HepG2 (cell line): ENCODE results near the gene NEK6. TPM values are rescaled to one million over a fixed set of nuclear protein-coding genes. Genes with fewer than 3 reads are reported as not detected.

ENCODE experiments used
- CHCHD3 ChIP-seq: sonication (generic); formaldehyde crosslinking; IDR thresholded peaks from 2 replicates; pipeline ENCODE4 v1.8.0; 2022; ENCODE audit warnings: mild to moderate bottlenecking, missing genetic modification reagents, moderate library complexity
- EZH2 ChIP-seq: conservative IDR thresholded peaks from 2 replicates; pipeline ENCODE4 v1.6.1; 2012; ENCODE audit warnings: mild to moderate bottlenecking, low read depth, low read length, moderate library complexity
- FOXP1 ChIP-seq, 2 experiments: fragments of 450-650 bp in 1 of 2; IDR thresholded peaks; 2 replicates each; pipeline ENCODE4 v1.6.1; 2017 to 2018; ENCODE audit warnings: antibody characterized with exemption in 1 of 2
- GABPA ChIP-seq, 2 experiments: IDR thresholded peaks; 2 replicates each; pipeline ENCODE4 v1.6.1; 2011 to 2016; ENCODE audit warnings: low read depth in 2 of 2, low read length in 1 of 2, missing biosample characterization in 1 of 2, missing genetic modification characterization in 1 of 2
- GLMP ChIP-seq: sonication (generic); formaldehyde crosslinking; IDR thresholded peaks from 2 replicates; pipeline ENCODE4 v1.9.0; 2021; ENCODE audit warnings: missing genetic modification reagents, mild to moderate bottlenecking, borderline replicate concordance
- GMEB1 ChIP-seq: sonication (generic); formaldehyde crosslinking; IDR thresholded peaks from 2 replicates; pipeline ENCODE4 v1.5.1; 2020; ENCODE audit warnings: missing genetic modification reagents, mild to moderate bottlenecking, borderline replicate concordance
- HES4 ChIP-seq: sonication (generic); formaldehyde crosslinking; IDR thresholded peaks from 2 replicates; pipeline ENCODE4 v1.9.0; 2021; ENCODE audit warnings: mild to moderate bottlenecking, missing genetic modification reagents, borderline replicate concordance
- HOXA3 ChIP-seq: sonication (generic); formaldehyde crosslinking; IDR thresholded peaks from 2 replicates; pipeline ENCODE4 v1.5.0; 2020; ENCODE audit warnings: missing genetic modification reagents
- KLF13 ChIP-seq: sonication (generic); formaldehyde crosslinking; IDR thresholded peaks from 2 replicates; pipeline ENCODE4 v1.4.0; 2020; ENCODE audit warnings: mild to moderate bottlenecking, missing genetic modification reagents
- REPIN1 ChIP-seq: sonication (generic); formaldehyde crosslinking; IDR thresholded peaks from 2 replicates; pipeline ENCODE4 v1.8.0; 2022; ENCODE audit warnings: missing genetic modification reagents, low read depth, mild to moderate bottlenecking, borderline replicate concordance
- SKI ChIP-seq: fragments of 450-650 bp; IDR thresholded peaks from one replicate; pipeline ENCODE4 v1.6.1; 2018; ENCODE audit warnings: mild to moderate bottlenecking; ENCODE audit not compliant: partially characterized antibody
- SP5 ChIP-seq: IDR thresholded peaks from 2 replicates; pipeline ENCODE4 v1.6.1; 2016; ENCODE audit warnings: low read depth, borderline replicate concordance
- ZNF256 ChIP-seq: sonication (generic); formaldehyde crosslinking; conservative IDR thresholded peaks from 2 replicates; pipeline ENCODE4 v1.4.0; 2020; ENCODE audit warnings: missing genetic modification reagents
- ZNF446 ChIP-seq: sonication (generic); formaldehyde crosslinking; IDR thresholded peaks from 2 replicates; pipeline ENCODE4 v1.5.0; 2020; ENCODE audit warnings: mild to moderate bottlenecking, missing genetic modification reagents
- ZNF558 ChIP-seq: sonication (generic); formaldehyde crosslinking; IDR thresholded peaks from 2 replicates; pipeline ENCODE4 v1.9.0; 2022; ENCODE audit warnings: mild to moderate bottlenecking, missing genetic modification reagents, borderline replicate concordance
- ZNF670 ChIP-seq: sonication (generic); formaldehyde crosslinking; IDR thresholded peaks from 2 replicates; pipeline ENCODE4 v1.8.0; 2022; ENCODE audit warnings: mild to moderate bottlenecking, missing genetic modification reagents, borderline replicate concordance
- polyA plus RNA-seq, 8 experiments: library from polyadenylated mRNA; depleted of rRNA in 3 of 8; stranded (reverse) in 7 of 8; unstranded in 1 of 8; fragments of >200 nt; fragmentation: Illumina TruSeq in 4 of 8; extraction: Trizol in 4 of 8; gene quantifications; 2 replicates each; pipeline versions ENCODE4 v1.2.1 to v1.2.3, GENCODE V29; 2011 to 2016; ENCODE audit warnings: low read depth in 4 of 8, missing spikeins in 1 of 8, mixed read lengths in 1 of 8; ENCODE audit not compliant: insufficient read depth in 1 of 8
- total RNA-seq, 5 experiments: library from RNA; depleted of rRNA; stranded (reverse); fragments of >200 nt; fragmentation: Illumina TruSeq; extraction: Trizol; gene quantifications; 2 replicates each; pipeline ENCODE4 v1.2.3, GENCODE V29; 2016; ENCODE audit warnings: low read depth in 1 of 5
- TF ChIP-seq, protein P1 (sequence below): sonication (generic); formaldehyde crosslinking; IDR thresholded peaks from 2 replicates; pipeline ENCODE4 v1.8.0; 2022; ENCODE audit warnings: low read depth, missing genetic modification reagents
- TF ChIP-seq, protein P2 (sequence below): IDR thresholded peaks from 2 replicates; pipeline ENCODE4 v1.6.1; 2016; ENCODE audit warnings: low read depth, control low read depth
- TF ChIP-seq, protein P3 (sequence below): sonication (generic); formaldehyde crosslinking; IDR thresholded peaks from 2 replicates; pipeline ENCODE4 v1.5.0; 2020; ENCODE audit warnings: missing genetic modification reagents
- TF ChIP-seq, protein P4 (sequence below): sonication (generic); formaldehyde crosslinking; IDR thresholded peaks from 2 replicates; pipeline ENCODE4 v1.8.1; 2023; ENCODE audit warnings: mild to moderate bottlenecking, moderate library complexity, missing genetic modification reagents

Gene NEK6
- total and polyA plus RNA-seq, 2 of the 13 experiments (the other 11 are each of a cell fraction or from before 2014, with no cell fraction given): 30.4 to 119 TPM

DNA sequence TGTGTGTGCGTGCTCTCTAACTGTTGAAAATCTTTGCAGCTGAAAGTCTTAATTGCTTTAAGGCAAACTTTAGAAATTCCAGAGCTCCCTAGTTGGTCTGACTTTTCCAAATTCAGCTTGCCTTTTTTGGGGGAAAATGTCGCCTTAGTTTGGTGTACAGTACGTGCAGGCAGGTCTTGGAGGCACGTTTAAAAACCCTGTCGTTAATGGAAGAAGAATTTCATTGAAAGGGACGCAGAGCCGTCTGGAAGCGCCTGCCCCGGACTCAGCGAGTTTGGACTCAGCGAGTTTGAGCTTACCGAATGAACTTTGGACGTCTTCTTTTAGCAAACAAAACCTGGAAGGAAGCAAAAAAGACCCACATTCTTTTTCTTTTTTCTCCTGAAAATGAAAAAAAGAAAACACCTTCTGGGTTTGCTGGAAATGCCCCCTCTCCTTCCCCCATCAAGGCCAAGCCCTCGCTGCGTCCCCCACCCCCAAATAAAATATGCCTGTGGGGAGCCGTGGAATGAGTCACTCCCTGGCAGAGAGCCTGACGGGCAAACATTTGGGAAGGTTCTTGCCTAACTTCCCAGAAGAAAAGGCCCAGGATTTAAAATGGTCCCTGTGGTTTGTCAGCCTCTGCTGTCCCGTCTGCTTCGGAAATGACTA lies 1.5 kb downstream of the NEK6 start (continued):
- TF ChIP-seq, protein P1, sequence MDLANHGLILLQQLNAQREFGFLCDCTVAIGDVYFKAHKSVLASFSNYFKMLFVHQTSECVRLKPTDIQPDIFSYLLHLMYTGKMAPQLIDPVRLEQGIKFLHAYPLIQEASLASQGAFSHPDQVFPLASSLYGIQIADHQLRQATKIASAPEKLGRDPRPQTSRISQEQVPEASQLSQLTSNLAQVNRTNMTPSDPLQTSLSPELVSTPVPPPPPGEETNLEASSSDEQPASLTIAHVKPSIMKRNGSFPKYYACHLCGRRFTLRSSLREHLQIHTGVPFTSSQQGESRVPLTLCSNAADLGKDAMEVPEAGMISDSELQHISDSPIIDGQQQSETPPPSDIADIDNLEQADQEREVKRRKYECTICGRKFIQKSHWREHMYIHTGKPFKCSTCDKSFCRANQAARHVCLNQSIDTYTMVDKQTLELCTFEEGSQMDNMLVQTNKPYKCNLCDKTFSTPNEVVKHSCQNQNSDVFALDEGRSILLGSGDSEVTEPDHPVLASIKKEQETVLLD (CRISPR knock-in tag): no peak
- TF ChIP-seq EZH2 (no peak), CHCHD3 (CRISPR knock-in tag) (no peak), ZNF558 (CRISPR knock-in tag) (no peak), HES4 (CRISPR knock-in tag) (no peak), GABPA (IDR thresholded peaks at IDR 0.05; ENCODE audit: low read depth, low read length) (no peak), GABPA (CRISPR knock-in tag; IDR thresholded peaks at IDR 0.05; ENCODE audit: low read depth) (peak; percentile 25; the same call in 1 of the 2 replicates), ZNF446 (CRISPR knock-in tag) (no peak), GMEB1 (CRISPR knock-in tag) (peak; percentile 45; the same call in 1 of the 2 replicates), ZNF256 (no peak), FOXP1 (IDR thresholded peaks at IDR 0.05) (no peak), FOXP1 (CRISPR knock-in tag; IDR thresholded peaks at IDR 0.05) (no peak), SKI (peak; percentile 74), GLMP (CRISPR knock-in tag) (no peak), SP5 (CRISPR knock-in tag) (no peak), ZNF670 (CRISPR knock-in tag) (no peak), KLF13 (no peak), REPIN1 (CRISPR knock-in tag) (no peak), HOXA3 (CRISPR knock-in tag) (0 out of 2 replicates have a peak, but pooled peaks have one; percentile 23)
- TF ChIP-seq, protein P2, sequence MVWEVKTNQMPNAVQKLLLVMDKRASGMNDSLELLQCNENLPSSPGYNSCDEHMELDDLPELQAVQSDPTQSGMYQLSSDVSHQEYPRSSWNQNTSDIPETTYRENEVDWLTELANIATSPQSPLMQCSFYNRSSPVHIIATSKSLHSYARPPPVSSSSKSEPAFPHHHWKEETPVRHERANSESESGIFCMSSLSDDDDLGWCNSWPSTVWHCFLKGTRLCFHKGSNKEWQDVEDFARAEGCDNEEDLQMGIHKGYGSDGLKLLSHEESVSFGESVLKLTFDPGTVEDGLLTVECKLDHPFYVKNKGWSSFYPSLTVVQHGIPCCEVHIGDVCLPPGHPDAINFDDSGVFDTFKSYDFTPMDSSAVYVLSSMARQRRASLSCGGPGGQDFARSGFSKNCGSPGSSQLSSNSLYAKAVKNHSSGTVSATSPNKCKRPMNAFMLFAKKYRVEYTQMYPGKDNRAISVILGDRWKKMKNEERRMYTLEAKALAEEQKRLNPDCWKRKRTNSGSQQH (CRISPR knock-in tag): 0 out of 2 replicates have a peak, but pooled peaks have one; percentile 6
- TF ChIP-seq, protein P3, sequence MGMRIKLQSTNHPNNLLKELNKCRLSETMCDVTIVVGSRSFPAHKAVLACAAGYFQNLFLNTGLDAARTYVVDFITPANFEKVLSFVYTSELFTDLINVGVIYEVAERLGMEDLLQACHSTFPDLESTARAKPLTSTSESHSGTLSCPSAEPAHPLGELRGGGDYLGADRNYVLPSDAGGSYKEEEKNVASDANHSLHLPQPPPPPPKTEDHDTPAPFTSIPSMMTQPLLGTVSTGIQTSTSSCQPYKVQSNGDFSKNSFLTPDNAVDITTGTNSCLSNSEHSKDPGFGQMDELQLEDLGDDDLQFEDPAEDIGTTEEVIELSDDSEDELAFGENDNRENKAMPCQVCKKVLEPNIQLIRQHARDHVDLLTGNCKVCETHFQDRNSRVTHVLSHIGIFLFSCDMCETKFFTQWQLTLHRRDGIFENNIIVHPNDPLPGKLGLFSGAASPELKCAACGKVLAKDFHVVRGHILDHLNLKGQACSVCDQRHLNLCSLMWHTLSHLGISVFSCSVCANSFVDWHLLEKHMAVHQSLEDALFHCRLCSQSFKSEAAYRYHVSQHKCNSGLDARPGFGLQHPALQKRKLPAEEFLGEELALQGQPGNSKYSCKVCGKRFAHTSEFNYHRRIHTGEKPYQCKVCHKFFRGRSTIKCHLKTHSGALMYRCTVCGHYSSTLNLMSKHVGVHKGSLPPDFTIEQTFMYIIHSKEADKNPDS (CRISPR knock-in tag): no peak
- TF ChIP-seq, protein P4, sequence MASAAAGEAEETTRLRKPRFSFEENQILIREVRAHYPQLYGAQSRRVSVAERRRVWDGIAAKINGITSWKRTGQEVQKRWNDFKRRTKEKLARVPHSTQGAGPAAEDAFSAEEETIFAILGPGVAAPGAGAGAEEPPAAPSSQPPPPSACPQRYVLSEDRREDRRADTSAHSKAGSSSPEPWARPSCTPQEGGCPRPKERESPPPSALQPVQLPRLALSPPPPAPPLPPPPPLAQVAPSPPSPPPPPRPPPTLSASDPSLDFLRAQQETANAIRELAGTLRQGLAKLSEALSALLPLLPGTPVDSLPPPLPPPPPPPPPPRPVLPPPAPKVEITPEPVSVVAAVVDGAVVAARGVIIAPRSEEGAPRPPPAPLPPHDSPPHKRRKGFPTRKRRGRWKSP (CRISPR knock-in tag): no peak
